HG03196 (cell line): ENCODE measurements around the gene BEND5.

Source experiments
- ATAC-seq: cut with Tn5 transposase; IDR thresholded peaks from one replicate; pipeline ENCODE4 v1.9.1; 2021; ENCODE audit not compliant: unreplicated experiment

The BEND5 gene

DNA sequence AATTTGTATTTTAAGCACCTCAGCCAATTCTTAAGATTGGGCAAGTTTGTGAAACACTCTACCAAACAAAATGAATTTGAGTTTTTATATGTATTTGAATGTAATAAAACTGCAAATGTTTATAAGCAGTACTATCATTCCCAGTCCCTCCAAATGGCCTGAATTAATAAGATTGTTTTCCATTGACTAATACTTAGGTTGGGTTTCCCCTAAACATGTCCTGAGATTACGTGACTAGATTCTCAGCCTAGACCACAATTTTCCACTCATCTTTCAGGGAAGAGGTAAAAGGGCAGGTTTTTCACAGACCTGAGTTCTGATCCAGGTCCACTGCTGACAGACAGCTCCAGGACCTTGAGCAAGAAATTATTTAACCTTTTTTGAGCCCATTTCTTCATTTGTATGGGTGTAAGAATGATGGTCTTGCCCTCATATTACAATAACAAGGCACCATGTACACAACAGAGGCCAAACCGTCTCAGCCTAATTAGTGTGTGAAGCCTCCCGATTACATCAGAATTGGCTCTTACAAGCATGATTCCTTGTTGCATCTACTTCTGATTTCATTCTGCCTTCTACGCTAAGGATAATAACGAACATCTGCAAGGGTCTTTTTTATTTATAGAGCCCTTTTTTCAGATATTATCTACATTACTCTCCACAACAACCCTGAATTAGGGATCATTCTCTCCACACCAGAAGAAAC, 51.2 kb downstream of the BEND5 start:
- ATAC-seq, result no peak

DNA sequence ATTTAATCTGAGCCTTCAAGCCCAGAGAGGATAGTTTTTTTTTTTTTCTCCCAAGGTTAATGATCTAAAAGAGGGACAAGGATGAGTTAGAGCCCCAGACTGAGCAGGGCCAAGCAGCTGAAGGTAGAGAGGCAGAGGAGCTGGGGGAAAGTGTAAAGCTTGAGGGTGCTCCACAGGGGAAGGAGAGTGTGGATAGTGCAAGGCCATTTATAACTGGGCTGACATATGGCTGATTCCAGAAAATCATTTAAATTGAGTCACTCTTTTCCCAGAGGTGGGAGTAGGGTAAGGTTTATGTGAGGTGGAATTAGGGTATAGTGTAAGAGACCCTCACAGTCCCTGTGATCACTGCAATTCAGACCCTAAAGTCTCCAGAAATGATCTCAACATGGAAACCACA, 55.8 kb downstream of the BEND5 start:
- ATAC-seq, result no peak

DNA sequence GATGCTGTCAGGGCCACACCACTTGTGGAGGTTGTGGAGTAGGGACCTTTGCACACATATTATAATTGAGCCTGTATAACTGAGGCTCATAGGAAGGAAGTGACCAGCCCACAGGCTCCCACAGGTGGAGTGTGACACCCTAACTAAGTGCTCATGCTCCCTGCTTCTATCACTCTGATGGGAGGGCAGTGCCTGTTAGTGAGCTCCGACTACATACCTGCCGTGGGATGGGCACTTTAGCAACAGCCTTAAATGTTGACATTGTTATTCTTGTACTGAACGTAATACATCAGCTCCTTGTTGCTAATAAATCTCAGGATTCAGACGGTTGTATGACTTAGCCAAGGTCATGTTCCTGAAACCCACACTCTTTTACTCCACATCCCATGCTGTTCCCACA, 58.0 kb downstream of the BEND5 start:
- no peak for ATAC-seq

DNA sequence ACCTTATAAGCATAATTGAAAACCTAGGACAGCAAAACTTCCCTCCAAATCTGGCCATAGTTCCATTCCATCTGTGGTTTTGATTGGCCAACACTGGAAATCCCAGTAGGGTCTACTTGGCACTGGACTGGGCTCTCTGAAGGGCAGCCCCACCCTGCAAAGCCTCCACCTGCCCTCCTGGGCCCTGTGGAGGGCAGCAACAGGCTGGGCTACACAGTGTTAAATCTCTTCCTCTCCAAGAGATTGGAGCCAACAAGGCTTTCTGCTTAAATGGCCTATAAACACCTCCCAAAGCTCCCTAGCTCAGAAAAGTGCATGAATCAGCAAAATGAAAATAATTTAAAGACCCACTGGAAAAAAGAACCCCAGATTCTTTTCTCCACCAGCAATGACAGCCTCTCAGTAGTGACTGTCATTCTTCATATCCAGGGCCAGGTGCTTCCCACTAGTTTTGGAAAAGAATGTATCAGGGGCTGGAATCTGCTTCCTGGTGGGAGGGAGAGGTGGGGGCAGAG, 58.5 kb downstream of the BEND5 start:
- ATAC-seq, result no peak

DNA sequence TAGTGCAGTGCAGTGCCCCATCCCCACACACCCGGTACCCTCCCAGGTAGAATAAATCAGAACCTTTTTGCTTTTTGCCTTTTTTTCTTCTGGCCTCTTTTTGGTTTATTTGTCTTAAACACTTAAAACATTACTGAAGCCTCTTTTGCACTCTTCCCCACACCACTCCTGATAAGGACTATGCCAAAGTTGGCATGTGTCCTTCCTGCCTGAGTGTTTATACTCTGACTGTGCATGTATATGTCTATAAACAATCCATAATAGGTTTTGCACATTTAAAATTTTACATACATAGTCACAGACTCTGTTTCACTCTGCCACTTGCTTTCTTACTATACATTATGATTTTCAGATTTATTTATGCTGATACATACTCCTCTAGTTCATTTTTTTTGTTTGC, 59.6 kb downstream of the BEND5 start:
- ATAC-seq, result no peak

DNA sequence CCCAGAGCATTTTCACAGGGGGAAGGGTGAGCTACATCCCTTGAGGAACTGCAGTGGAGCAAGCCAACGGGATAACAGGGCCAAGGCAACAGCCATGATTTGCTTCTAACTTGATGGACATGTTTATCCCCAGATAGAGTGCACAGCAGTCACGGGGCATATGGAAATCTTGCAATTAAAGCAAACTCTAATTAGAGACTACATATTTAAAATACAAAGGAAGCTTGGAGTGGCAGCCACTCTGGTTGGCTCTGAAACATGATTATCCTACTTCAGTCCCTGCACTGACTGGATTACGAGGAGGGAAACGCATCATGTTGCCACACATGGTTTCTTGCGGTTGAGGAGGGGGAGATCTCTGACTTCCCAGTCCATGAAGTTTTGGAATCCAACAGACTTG, 60.8 kb downstream of the BEND5 start:
- ATAC-seq, result no peak

DNA sequence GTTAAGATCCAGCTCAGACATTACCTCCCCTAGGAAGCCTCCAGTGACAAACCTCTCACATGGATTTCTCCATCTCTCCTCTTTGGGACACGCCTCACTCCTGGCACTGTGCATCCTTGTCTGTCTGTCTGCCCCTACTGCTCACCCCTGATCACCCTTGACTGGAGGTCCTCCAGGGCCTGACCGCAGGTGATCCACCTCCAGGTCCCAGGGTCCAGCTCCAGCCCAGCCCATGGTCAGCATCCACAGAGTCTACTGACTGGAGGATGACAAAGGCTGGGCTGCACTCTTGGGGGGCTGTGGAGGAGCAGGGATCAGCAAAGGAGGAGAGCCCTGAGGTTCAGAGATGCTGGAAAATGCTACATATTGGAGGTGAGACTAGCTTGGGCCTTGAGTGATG, 65.8 kb downstream of the BEND5 start:
- no peak for ATAC-seq

DNA sequence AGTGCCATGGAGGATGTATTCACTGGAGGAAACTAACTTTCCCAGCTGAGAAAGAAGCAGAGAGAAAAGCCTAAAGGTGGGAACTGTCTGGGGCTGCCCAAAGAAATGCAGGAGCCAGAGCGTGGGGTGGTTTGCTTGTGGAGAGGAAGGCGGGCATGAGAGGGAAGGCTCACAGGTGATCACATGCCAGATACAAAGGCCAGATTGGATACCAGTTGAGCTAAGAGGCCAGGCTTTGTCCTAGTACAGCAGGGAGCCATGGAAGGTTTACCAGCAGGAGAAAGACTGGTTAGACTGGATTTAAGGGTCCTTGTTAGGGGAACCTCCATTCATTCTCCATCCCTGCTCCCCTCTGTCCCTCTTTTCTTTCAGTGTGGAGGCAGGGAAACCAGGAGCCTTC, 66.4 kb downstream of the BEND5 start:
- ATAC-seq, result no peak

DNA sequence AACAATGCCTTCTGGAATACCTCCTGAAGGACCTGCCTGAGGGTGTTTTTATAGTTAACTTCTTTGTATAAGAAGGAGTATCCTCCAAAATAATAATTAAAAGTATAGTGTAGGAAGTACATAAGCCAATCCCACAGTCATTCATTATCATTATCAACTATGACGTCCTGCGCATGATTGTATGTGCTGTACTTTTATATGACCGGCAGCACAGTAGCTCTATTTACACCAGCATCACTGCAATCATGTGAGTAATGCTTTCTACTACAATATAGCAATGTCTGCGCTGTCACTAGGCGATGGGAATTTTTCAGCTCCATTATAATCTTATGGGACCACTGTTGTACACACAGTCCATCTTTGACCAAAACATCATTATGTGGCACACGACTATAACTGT, 72.0 kb downstream of the BEND5 start:
- ATAC-seq, result no peak

DNA sequence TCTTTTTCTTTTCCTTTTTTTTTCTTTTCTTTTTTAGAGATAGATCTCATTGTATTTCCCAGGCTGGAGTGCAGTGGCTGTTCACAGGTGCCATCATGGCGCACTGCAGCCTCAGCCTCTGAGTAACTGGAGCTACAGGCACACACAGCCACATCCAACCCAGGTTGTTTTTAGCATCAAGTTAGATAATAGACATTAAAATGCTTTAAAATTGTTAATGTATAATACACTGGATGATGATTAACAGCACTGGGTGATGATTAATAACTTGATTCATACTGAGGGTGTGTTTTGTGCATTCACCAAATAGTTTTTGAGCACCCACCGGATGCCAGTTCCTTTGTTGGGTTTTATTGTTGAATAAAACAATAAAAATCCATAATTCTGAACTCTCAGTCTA, 75.2 kb downstream of the BEND5 start:
- peak; percentile 65 for ATAC-seq

DNA sequence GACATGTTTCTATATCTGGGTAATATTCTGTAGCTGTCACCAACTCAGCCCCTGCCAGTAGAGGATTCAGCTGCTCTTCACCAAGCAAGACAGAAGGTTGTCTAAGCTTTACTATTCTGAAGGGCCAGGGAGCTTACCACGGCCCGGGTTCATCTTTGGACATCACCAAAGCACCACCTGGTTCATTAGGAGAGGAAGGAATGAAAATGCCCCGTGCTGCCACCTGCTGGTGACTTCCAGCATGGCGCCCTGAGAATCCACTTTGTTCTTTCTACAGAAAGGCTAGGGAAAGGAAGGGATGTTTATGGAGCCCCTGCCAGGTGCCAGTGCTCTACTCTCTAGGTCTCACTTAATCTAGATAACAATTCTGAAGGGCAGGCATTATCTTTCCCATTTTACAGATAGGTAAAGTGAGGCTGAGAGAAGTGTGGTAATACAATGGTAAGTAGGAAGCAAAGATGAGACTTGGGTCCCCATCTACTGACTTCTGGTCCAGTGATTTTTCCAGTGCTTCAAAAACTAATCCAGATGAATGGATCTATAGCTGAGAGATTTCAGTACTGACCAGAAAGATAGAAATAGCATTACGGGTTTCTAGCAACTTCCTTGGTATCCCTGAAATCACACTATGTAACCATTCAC, 79.5 kb downstream of the BEND5 start:
- peak; percentile 44 for ATAC-seq

DNA sequence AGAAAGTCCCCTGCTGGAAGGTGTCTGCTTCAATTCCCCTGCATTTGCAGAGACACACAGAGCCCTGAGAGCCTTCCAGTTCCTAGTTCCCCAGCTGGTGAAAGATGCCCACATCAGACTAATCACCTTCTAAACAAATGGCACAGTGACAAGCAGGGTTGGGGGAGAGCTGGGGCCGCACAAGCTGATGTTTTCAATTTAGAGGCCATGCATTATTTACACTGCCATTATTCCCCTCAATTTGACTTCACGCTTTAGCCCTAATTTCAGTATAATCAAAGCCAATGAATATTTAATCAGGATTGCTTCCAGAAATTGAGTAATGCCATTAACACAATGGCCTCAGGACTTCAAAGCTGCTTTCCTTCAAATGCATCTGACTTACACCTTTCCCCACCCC, 81.5 kb downstream of the BEND5 start:
- ATAC-seq, result no peak

DNA sequence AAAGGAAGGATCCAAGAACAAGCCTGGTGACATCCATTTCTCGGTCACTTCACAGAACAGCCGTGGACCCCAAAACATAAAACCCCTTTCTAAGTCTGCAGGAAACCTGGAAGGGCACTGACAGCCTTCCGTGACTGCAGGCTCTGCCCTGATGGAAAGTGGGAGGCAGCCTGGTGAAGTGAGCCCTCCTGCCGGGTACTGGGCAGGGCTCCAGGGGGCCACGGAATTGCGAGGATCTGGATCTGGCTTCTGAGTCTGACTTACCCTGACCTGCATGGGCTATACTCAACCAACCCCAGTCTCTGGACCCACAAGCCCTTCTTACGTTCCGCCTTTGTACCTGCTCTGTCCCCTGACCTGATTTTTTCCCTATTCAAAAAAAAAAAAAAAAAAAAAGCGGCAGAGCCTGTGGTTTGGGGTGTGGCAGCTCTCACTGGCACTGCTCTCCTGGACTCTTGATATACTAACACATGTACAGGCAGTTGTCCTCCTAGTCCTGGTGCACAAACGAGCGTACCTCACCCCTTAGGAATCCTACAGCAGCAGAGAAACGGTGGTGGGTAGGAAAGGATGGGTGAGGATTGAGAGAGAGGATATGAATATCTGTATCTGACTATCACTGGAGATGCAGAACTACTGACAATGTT, 82.9 kb downstream of the BEND5 start:
- no peak for ATAC-seq

DNA sequence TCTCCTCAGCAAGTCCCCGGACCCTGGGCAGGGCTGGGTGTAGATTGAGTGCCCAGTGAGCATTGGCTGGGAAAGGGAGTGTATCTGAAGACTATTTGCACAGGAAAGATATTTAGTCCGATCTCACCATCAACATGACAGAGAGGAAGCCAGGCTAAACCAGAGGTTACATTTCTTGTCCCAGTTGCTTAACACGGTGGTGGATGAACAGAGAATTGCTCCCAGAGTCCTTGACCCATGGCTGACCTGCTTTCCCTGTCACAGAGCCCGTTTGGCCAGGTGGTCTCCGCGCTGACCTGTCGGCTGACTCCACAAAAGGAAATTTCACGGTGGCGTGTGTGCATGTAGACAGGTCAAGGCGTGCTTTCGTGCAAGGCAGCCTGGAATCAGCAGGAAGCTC, 83.5 kb downstream of the BEND5 start:
- ATAC-seq, result no peak

DNA sequence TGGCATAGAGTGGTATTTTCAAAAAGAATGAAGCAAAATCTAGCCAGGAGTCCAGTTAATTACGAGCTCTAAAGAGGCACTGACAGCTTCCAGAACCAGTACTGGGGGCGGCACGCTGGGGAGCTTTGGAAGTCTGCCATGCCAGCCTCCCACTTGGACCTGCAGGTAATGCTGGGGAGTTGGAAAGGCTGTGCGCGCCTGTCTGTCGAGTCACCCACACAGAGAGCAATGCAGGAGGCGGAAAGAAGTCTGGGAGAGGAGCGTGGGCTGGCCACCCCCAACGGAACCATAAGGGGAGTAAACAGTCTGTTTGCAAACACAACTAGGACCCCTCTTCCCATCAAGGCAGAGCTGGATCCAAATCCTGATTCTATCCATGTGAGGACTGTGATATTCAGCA, 84.5 kb downstream of the BEND5 start:
- ATAC-seq, result no peak

DNA sequence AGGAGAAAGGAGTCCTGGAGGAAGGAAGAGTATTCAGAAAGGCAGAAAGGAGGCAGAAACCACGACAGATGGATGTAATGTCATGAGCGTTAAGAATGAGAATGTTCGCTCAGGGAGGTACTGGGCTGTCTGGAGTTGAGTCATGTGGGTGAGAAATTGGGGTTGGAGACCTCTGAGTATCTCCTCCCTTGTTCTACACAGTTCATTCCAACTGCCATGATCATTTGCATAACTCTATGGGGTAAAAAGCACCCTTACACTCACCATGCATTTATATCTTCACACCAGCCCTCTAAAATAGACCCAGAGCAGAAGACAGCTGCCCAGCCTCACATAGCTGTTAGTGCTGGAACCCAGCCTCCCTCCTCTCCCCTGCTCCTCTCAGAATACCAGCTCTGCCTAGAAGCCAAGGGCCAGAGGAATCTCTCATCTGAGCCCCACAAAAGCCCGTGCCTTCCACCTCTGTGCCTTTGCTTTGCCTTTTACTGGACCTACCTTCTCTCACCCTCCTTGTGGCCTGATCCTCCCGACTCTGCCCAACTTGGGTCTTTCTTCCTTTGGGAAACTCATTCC, 85.2 kb downstream of the BEND5 start:
- ATAC-seq, result peak; percentile 59

DNA sequence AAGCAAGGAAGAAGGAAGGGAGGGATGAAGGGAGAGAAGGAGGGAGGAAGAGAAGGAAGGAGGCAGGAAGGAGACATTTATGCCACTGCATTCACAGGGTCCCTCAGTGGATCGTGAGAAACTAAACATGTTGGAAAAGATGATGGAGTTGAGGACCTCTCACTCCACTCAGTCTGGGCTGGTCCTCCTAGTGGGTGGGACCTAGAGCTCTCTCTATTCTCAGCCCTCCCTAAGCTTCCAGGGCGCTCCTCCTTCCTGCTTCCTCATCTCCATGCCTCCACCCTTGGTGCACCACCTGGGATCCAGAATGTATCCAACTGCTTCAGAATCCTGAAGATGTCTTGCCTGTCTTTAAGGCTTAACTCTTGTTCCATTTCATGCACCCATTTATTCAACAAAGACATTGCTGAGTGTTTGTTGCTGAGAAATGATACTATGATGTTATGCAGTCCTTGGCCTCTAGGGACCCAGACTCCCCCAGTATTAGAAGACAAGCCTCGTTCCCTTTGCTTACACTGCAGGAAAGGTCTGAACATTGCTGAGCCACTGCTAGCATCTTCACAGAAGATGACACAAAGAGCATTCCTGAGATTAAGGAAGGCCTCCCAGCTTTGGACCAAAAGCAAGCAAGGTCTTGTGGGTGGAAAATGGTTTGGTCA, 88.5 kb downstream of the BEND5 start:
- peak; percentile 43 for ATAC-seq

DNA sequence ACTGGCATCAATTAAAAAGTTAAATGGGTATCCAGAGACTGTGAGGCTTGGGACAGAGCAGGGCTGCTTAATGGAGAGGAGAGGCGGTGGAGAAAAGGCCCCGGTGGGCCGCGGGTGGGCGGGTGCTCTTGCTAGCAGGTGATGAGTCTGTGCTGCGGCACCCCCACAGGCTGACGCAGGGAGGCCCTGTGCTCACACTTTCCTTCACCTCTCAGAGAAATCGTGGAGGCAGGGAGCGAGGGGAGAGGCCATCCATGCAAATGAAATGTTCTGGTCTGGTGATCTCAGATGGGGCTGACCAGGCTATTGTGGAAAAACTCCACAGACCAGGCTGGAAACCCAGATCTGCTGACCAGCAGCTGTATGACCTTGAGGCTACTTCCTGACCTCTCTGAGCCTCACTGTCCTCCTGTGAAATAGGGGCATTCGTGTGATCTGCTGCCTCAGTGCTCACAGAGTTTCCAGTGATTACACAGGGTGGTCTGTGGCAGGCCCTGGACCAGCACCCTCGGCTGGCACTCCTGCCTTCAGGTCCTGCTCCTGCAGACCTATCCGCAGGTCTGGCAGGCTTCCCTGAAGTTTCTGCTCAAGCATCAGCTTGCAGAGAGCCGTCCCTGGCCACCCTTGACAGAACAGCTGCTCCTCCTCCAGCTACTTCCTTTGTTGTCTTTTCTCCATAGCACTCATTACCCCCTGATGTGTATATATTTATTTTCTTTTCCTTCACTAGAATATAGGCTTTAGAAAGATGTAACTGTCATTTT, 89.2 kb downstream of the BEND5 start:
- ATAC-seq, result no peak

DNA sequence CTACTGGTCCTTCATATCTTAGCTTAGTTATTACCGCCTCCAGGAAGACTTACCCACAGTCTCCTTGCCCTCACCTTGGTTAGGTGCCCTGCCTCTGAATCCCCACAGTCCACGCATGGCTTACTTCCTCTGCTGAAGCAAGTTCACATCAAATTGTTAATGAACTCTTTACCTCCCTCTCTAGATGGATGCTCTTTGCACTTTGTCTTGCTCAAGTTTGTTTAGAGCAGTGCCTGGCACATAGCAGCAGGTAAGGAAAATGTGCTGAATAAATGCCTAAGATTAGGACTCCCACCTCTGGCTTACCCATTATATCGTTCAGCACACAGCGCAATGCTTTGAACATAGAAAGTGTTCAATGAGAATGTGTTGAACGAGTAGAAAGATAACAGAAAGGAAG, 90.5 kb downstream of the BEND5 start:
- no peak for ATAC-seq

DNA sequence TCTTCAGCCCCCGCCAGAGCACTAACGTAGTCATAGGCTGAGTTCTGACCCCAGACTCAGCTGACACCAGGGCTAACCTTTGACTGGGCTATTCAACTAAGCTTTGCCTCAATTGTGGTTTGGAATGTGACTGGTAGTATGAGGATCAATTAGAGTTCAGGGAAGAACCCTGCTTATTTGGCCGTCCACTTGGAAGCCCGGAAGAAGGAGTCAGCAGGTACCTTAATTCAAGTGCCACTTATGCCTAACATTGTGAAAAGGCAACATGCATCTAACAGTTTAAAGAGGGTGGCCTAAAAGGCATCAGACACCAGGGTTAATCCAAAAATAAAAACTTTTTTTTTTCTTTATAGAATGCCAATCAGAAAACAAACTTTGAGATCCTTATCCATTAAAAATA, 92.3 kb downstream of the BEND5 start:
- no peak for ATAC-seq

DNA sequence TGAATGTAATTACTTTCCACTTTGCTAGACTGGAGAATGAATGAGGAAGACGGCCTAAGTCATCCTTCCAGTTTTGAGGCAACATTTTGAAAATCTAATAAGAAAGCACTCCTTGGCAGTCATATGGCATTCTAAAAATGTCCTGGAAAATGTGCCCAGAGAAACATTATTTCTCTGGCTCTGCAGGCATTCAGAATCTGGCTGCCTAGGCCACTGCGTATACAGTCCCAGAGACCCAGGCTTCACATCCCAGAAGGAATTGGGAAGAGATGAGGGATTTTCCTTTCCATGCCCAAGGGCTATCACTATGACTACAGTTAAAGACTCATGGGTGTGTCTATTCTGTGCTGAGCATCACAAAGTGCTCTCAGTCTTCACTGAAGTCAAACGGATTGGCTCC, 92.9 kb downstream of the BEND5 start:
- no peak for ATAC-seq
